Thyroid gland (tissue), 4 donors: ENCODE data around the gene CAPN5. TPM values are rescaled to one million over a fixed set of nuclear protein-coding genes. Genes with fewer than 3 reads are reported as not detected.

Experiments used
- DNase-seq, 2 donors: peaks; one replicate each; pipeline ENCODE4 v3.0.0-alpha.2; 2019
- H3K27ac ChIP-seq, 3 donors: fragments of 200-600 bp; sonication (generic); 1 replicate in 2 of 3; 2 replicates in 1 of 3; pipeline ENCODE4 v1.5.1; 2016 to 2019; ENCODE audit warnings: mild to moderate bottlenecking in 1 of 3, moderate library complexity in 1 of 3
- H3K27me3 ChIP-seq: fragments of 200-600 bp; sonication (generic); one replicate; pipeline ENCODE4 v1.5.1; 2019
- H3K36me3 ChIP-seq, 2 donors: fragments of 200-600 bp; sonication (generic); one replicate each; pipeline ENCODE4 v1.5.1; 2016 to 2019
- H3K4me1 ChIP-seq, 2 donors: fragments of 200-600 bp; sonication (generic); one replicate each; pipeline ENCODE4 v1.5.1; 2017 to 2019
- H3K4me3 ChIP-seq, 3 donors: fragments of 200-600 bp; sonication (generic); replicated peaks in 1 of 3; 1 replicate in 2 of 3; 2 replicates in 1 of 3; pipeline ENCODE4 v1.5.1; 2016; ENCODE audit warnings: mild to moderate bottlenecking in 1 of 3
- H3K9me3 ChIP-seq: fragments of 200-600 bp; sonication (generic); one replicate; pipeline ENCODE4 v1.5.1; 2017
- POLR2A ChIP-seq, 2 donors: fragments of 450-650 bp; IDR thresholded peaks; one replicate each; pipeline ENCODE4 v1.6.1; 2017; ENCODE audit warnings: antibody characterized with exemption in 2 of 2, mild to moderate bottlenecking in 2 of 2, moderate library complexity in 1 of 2
- WGBS, 2 donors: methylation state at CpG; one replicate each; pipeline ENCODE4 v1.1.5; 2017; 5-methylcytosine and 5-hydroxymethylcytosine counted together
- intact Hi-C: fragments of 100-400 bp; cut with DNase I; formaldehyde crosslinking; loops from one replicate; pipeline ENCODE4 v1.15.1; 2023
- total RNA-seq, 4 donors: library from RNA; depleted of rRNA; stranded (reverse); fragments of >200 nt; gene quantifications; one replicate each; pipeline ENCODE4 v1.2.3, GENCODE V29; 2016
- TF ChIP-seq, protein P1 (sequence below), 6 experiments: fragments of 200-600 bp in 3 of 6; fragments of 450-650 bp in 3 of 6; sonication (generic) in 3 of 6; IDR thresholded peaks; one replicate each; pipeline ENCODE4 v1.5.1; 2016 to 2019; ENCODE audit warnings: antibody characterized with exemption in 6 of 6, mild to moderate bottlenecking in 2 of 6, inconsistent platforms in 1 of 6, moderate library complexity in 1 of 6

The CAPN5 gene
- total RNA-seq, 4 donors from 2014 or later = 3.0 to 5.6 (median 4.1) TPM

DNA sequence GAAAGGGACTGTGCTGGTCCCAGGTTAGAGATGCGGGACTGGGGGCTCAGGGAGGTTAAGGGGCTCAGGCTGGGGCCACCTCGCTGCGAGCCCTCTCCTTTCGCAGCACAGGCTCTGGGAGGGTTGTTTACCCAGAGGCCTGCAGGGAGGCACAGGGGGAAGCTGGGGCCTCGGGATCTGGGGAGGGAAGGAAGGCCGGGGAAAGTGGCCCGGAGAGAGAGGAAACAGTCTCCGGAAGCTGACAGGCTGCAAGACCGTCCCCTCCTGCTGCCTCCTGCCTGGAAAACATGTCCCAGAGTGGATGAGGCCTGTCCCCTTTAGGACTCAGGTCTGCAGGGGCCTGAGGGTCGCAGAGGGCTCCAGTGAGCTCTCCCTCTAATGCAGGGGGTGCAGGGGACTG, 106.7 kb downstream of the CAPN5 start:
- no peaks in the 10 kb centered on the region for H3K27me3 ChIP-seq
- no peak for TF ChIP-seq POLR2A (IDR thresholded peaks at IDR 0.05)
- TF ChIP-seq, protein P1, sequence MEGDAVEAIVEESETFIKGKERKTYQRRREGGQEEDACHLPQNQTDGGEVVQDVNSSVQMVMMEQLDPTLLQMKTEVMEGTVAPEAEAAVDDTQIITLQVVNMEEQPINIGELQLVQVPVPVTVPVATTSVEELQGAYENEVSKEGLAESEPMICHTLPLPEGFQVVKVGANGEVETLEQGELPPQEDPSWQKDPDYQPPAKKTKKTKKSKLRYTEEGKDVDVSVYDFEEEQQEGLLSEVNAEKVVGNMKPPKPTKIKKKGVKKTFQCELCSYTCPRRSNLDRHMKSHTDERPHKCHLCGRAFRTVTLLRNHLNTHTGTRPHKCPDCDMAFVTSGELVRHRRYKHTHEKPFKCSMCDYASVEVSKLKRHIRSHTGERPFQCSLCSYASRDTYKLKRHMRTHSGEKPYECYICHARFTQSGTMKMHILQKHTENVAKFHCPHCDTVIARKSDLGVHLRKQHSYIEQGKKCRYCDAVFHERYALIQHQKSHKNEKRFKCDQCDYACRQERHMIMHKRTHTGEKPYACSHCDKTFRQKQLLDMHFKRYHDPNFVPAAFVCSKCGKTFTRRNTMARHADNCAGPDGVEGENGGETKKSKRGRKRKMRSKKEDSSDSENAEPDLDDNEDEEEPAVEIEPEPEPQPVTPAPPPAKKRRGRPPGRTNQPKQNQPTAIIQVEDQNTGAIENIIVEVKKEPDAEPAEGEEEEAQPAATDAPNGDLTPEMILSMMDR (IDR thresholded peaks at IDR 0.05) = no peak
- no peak for DNase-seq
- H3K4me3 ChIP-seq = no peak overlapping the region
- no peaks in the 10 kb centered on the region for H3K36me3 ChIP-seq
- H3K9me3 ChIP-seq = no peaks in the 10 kb centered on the region
- no peak overlapping the region for H3K27ac ChIP-seq
- intact Hi-C loops = no loop called here
- WGBS, 2 donors = 71 to 80% methylated on average over 10 of the region's 10 CpGs
- H3K4me1 ChIP-seq = no peaks in the 10 kb centered on the region

- 78 to 85% methylated on average over 16 of the region's 16 CpGs for WGBS, 2 donors
Observed at GRCh38 chr11:77174559-77174958, 107.8 kb downstream of the CAPN5 start.

DNA sequence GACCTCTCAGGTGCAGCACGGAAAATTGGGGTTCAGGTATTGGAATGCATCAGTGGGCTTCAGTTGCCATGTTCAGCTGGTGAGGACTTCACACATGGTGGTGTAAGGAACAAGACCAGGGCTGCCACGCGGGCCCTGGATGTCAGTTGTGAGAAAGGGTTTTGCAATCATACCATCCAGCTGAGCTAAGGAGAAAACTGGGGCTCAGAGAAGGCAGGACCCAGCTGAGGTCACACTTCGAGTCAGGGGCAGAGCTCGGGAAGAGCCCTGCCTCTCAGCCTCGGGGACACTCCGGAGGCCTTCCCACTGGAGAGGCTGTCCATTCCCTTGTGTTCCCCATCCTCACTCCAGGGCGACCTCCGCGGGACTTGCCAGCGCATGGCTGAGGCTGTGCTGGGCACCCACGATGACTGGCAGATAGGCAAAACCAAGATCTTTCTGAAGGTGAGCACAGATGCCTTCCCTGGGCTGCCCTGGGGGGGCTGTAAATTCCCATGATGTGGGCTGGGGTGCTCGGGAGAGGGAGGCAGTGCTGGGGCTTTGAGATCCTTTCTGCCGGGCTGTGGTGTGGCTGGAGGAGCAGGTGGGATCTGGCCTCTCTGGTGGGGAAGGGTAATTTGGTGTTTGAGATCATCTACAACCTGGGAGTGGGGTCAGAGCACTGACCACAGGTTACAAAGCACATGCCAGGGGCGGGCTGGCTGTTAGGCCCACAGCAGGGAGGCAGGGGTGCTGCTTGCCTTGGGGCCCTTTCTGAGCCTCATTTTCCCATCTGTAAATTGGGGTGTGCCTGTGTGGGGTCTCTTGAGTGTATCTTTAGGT, 108.5 kb downstream of the CAPN5 start:
- Histone ChIP-seq H3K27me3 (no peaks in the 10 kb centered on the region), H3K27ac (no peak overlapping the region), H3K9me3 (no peaks in the 10 kb centered on the region), H3K4me3 (no peak overlapping the region), H3K36me3 (no peaks in the 10 kb centered on the region), H3K4me1 (no peaks in the 10 kb centered on the region)
- no peak for DNase-seq
- TF ChIP-seq POLR2A (IDR thresholded peaks at IDR 0.05) = no peak
- TF ChIP-seq, protein P1 (IDR thresholded peaks at IDR 0.05) = no peak
- intact Hi-C loops = no loop called here
- 84 to 94% methylated on average over 9 to 15 of the region's 15 CpGs for WGBS, 2 donors

More at GRCh38 chr11:77174559-77174958, 107.8 kb downstream of the CAPN5 start:
- no peaks in the 10 kb centered on the region for H3K4me1 ChIP-seq
- intact Hi-C loops = no loop called here
- DNase-seq = no peak
- no peaks in the 10 kb centered on the region for H3K36me3 ChIP-seq
- H3K9me3 ChIP-seq = no peaks in the 10 kb centered on the region
- TF ChIP-seq, protein P1 (IDR thresholded peaks at IDR 0.05) = no peak
- no peak for TF ChIP-seq POLR2A (IDR thresholded peaks at IDR 0.05)
- no peak overlapping the region for H3K4me3 ChIP-seq
- H3K27ac ChIP-seq = no peak overlapping the region
- no peaks in the 10 kb centered on the region for H3K27me3 ChIP-seq

Other genes starting within 250 kb of the CAPN5 start
- 10 to 100 TPM; 11.5 to 29.3 (median 17.9) TPM for gene ACER3, start 206.1 kb upstream of the CAPN5 start, total RNA-seq
- under 1 TPM in 1 of 4 donors, not detected in 3; 0.40 TPM for gene B3GNT6, start 32.6 kb upstream of the CAPN5 start, total RNA-seq
- gene OMP, start 35.9 kb downstream of the CAPN5 start, total RNA-seq = 1 to 10 TPM in 1 of 4 donors, not detected in 3; 2.3 TPM
- gene MYO7A, start 61.3 kb downstream of the CAPN5 start, total RNA-seq = 1 to 10 TPM; 3.8 to 8.7 (median 5.7) TPM
- 1 to 10 TPM in 1 of 4 donors, not detected in 3; 3.6 TPM for gene GDPD4, start 234.7 kb downstream of the CAPN5 start, total RNA-seq